T-helper 1 cell treated with Interleukin-12 subunit alpha and Interleukin-12 subunit beta and Interleukin-4 antibody, amounts not matched to agents 30 μg/mL and 1 μg/mL, for 36 hours (primary cell): ENCODE measurements around the gene BBOX1.

Experiments
- H3K27ac Mint-ChIP-seq: one replicate; pipeline ENCODE4 v1.8.0; 2021; ENCODE audit warnings: mild to moderate bottlenecking, mixed read lengths
- H3K27me3 Mint-ChIP-seq: one replicate; pipeline ENCODE4 v1.8.0; 2021; ENCODE audit warnings: low read depth, mixed read lengths
- H3K36me3 Mint-ChIP-seq: one replicate; pipeline ENCODE4 v1.8.0; 2021; ENCODE audit warnings: low read depth, mixed read lengths
- H3K4me1 Mint-ChIP-seq: one replicate; pipeline ENCODE4 v1.8.0; 2021; ENCODE audit warnings: low read depth, mixed read lengths
- H3K4me3 Mint-ChIP-seq: one replicate; pipeline ENCODE4 v1.8.0; 2021; ENCODE audit warnings: mild to moderate bottlenecking, moderate library complexity, mixed read lengths
- H3K9me3 Mint-ChIP-seq: one replicate; pipeline ENCODE4 v1.8.0; 2021; ENCODE audit warnings: mixed read lengths

The BBOX1 gene

DNA sequence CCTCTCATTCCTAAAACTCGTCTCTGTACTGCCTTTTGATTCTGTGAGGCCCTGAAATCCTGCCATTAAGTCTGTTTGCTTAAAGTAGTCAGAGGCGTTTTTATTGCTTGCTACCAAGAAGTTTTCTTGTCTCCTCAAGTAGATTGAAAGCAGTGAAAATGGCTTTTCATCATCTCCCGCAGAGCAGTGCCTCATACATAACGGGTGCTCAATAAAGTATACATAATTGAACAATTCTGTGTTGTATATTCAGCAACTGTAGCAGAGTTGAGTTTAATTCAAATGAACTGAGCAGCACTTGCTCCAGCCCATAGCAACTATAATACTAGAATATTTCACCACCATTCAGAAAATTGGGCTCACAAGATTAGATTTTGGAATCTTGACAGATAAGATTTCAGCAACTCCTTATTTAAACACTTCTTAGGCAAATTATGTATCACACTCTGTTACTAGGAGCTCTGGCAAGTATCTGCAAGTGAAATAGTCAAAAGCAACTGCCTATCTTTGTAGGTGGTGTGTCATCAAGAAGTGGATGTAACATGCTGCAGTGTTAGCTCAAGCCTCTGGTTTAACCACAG, 26.7 kb upstream of the BBOX1 start:
- H3K4me3 Mint-ChIP-seq, result no peak overlapping the region
- H3K9me3 Mint-ChIP-seq, result no peaks in the 10 kb centered on the region
- H3K27me3 Mint-ChIP-seq, result no peaks in the 10 kb centered on the region
- no peak overlapping the region for H3K27ac Mint-ChIP-seq
- H3K36me3 Mint-ChIP-seq, result no peaks in the 10 kb centered on the region
- no peaks in the 10 kb centered on the region for H3K4me1 Mint-ChIP-seq

DNA sequence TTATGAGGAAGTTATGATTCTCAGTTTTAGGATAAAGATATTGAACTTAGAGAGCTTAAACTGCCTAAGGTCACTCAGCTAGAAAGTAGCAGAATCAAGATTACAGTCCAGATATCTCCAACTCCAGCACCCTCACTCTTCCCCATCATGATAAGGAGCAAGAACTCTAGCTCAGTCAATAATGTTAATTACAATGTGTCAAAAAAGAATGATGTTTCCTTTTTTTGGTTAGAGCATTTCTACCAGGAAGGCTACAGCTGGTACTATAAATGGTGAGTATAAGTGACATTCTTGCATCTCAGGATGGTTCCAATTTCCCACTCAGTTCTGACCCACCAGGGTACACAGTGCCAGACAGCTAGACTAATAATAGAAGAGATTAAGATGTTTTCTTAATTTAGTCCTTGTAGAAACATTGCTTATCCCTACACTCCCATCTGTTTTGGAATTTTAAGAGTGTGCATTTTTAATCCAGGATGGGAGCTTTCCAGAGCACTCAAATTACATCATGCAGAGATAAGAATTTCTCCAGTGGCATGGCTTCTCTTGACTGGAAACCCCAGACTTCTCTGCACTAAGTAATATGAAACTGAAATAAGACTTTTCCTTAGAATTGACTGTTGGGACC, 21.6 kb upstream of the BBOX1 start:
- no peaks in the 10 kb centered on the region for H3K27me3 Mint-ChIP-seq
- no peak overlapping the region for H3K4me3 Mint-ChIP-seq
- no peaks in the 10 kb centered on the region for H3K4me1 Mint-ChIP-seq

DNA sequence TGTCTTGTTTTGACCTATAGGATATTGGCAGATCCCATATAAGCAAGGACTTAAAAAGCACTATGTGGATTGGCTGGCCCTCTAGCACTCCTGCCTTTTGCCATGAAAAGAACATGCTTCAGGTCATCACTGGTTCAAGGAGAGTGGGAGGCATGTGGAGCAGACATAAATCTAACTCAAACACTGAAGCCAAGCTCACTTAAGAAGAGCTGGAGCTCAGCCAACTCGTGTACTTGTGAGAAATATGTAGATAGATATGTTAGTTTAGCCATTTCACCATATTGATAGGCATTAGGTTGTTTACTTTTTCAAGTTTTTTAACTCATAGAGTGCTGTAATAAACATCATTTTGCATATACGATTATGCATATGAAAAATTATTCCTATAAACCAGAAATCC, 19.9 kb upstream of the BBOX1 start:
- H3K4me3 Mint-ChIP-seq, result no peak overlapping the region
- no peaks in the 10 kb centered on the region for H3K36me3 Mint-ChIP-seq
- no peaks in the 10 kb centered on the region for H3K9me3 Mint-ChIP-seq
- no peak overlapping the region for H3K27ac Mint-ChIP-seq
- no peaks in the 10 kb centered on the region for H3K4me1 Mint-ChIP-seq
- no peaks in the 10 kb centered on the region for H3K27me3 Mint-ChIP-seq

More for the DNA sequence above, 21.6 kb upstream of the BBOX1 start:
- H3K36me3 Mint-ChIP-seq, result no peaks in the 10 kb centered on the region
- H3K9me3 Mint-ChIP-seq, result no peaks in the 10 kb centered on the region
- no peak overlapping the region for H3K27ac Mint-ChIP-seq

DNA sequence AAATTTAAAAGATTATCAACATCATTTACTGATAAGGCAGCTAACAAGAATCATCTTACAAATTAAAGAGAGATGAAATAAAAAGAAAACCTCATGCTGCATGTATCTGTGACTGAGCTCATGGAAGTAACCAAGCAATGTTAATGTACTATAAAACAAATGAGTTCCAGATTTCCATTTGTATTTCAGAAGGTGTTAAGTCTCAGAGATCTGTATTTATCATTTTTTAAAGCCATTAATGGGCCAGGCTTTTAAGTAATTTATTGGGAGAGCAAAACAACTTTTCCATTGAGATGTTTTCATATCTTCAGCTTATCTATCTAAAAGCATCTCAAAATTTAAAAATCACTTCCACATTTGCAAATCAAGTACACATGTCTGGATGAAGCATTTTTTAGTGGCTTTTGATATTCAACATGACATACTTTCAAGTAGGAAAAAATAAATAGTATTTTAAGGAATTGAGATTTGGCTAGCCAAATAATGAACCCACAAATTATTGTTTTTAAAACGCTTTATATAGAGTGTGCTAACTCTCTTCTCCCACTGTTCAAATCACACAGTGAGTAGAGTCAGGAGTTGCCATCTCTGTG, 17.9 kb upstream of the BBOX1 start:
- H3K27me3 Mint-ChIP-seq, result no peaks in the 10 kb centered on the region
- no peaks in the 10 kb centered on the region for H3K36me3 Mint-ChIP-seq
- H3K27ac Mint-ChIP-seq, result no peak overlapping the region
- no peaks in the 10 kb centered on the region for H3K4me1 Mint-ChIP-seq
- no peak overlapping the region for H3K4me3 Mint-ChIP-seq
- H3K9me3 Mint-ChIP-seq, result no peaks in the 10 kb centered on the region

DNA sequence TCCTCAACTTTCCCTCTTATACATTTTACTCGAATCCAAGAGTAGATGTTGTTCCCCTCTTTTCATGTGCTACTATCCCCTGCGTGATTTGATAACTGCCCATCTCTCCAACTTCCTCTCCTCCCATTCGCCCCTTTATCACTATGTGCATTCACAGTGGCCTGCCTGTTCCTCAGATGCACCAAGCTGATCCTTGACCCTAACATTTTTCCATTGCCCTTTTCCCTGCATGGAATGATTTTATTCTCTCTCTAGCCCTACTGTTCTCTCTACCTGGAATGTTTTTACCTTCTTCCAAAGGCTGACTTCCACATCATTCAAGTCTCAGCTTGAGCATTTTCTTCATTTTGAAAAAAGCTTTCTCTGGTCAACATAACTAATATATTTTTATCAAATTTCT, 15.8 kb upstream of the BBOX1 start:
- no peak overlapping the region for H3K4me3 Mint-ChIP-seq
- no peaks in the 10 kb centered on the region for H3K27me3 Mint-ChIP-seq
- no peaks in the 10 kb centered on the region for H3K4me1 Mint-ChIP-seq
- H3K9me3 Mint-ChIP-seq, result no peaks in the 10 kb centered on the region
- no peak overlapping the region for H3K27ac Mint-ChIP-seq
- no peaks in the 10 kb centered on the region for H3K36me3 Mint-ChIP-seq

DNA sequence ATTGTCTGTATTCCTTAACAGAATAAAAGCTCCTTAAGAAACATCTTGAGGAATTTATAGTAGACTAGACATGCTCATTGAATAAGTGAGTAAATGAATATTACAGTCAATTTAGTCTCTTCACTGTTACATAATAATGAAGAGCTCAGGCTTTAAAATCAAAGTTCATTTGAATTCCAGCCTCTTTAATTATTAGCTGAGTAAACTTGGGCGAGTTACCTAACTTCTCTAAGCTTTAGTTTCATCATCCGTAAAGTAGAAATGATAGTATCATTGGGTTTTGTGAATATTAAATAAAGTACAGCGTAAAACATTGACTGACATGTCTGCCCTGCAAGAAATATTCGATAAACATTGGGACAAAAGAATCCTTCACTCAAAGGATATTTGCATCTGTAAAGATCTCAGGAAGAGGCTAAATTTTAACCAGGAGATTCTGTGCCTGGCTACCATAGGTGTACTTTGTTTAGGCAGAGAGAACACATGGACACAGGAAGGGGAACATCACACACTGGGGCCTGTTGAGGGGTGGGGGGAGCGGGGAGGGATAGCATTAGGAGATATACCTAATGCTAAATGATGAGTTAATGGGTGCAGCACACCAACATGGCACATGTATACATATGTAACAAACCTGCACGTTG, 15.2 kb upstream of the BBOX1 start:
- H3K4me1 Mint-ChIP-seq, result no peaks in the 10 kb centered on the region
- no peaks in the 10 kb centered on the region for H3K27me3 Mint-ChIP-seq
- H3K27ac Mint-ChIP-seq, result no peak overlapping the region
- no peak overlapping the region for H3K4me3 Mint-ChIP-seq
- H3K9me3 Mint-ChIP-seq, result no peaks in the 10 kb centered on the region
- no peaks in the 10 kb centered on the region for H3K36me3 Mint-ChIP-seq

DNA sequence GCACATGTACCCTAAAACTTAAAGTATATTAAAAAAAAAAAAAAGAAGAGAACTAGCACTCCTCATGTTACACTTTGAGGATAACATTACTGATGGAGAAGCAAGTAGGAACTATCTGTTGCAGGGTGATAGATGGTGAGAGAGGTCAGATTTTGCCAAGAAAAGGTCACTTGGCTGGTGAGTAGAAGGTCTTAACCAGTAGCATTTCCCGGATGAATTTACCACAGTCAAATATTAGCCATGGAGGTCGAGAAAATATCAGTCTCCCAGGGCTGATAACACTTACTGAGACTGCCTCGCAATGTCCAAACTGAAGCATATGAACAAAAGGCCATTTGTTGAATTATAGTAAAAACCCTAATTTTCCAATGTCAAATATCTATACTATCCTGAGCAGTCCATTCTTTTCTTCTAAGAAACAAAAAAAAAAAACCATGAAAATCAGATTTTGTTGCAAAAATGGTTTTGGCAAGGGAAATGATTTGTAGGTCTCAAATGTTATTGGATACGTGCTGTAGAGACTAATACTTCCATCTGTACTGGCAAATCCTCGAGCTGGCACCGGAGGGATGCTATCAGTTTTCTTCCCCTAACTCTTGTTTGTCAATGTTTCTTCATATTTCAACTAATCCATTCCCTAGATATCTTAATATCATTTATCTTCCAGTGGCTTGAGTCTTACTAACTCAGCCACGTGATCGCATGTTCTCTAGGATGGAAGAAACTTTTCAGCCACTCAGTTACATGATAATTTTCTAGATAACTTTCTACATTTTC, 14.5 kb upstream of the BBOX1 start:
- Mint-ChIP-seq H3K27ac (no peak overlapping the region), H3K9me3 (no peaks in the 10 kb centered on the region), H3K4me3 (no peak overlapping the region), H3K27me3 (no peaks in the 10 kb centered on the region), H3K4me1 (no peaks in the 10 kb centered on the region), H3K36me3 (no peaks in the 10 kb centered on the region)

DNA sequence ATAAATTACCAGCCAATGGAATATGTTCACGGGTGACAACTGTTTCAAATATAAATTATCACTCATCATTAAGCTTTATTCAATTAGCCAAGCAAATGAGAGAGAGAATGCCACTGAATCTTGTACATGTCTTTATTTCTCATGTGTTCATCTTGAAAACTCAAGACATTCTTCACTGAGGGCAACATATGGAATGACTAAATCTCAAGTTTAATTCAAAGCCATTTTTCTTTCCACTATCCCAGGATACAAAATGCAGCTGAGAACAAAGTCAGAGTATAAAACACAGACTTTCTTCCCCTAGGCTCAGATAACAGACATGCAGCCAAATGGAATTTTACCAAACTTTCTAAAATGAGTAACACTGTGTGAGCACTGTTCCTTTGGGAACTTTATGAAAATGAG, 12.1 kb upstream of the BBOX1 start:
- Mint-ChIP-seq H3K4me3 (no peak overlapping the region), H3K27ac (no peak overlapping the region), H3K36me3 (no peaks in the 10 kb centered on the region), H3K9me3 (peaks cover 14% of the 10 kb centered on the region), H3K27me3 (no peaks in the 10 kb centered on the region), H3K4me1 (no peaks in the 10 kb centered on the region)

DNA sequence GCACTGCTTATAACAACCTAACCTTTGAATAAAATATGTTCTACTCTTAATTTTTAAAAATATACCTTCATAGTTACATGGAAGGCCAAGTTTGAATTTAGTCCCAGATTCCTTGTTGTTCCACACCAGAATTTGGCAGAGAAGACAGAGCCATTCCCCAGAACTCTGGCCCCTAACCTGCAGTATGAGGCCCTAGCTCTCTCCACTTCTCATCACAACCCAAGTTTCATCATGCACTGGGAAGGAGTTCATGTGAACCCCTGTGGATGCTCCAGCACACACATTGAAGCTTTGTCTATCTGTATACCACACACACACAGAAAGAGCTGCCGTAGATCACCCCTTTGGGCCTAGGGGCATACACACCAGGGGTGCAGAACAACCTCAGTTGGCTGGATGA, 10.6 kb upstream of the BBOX1 start:
- Mint-ChIP-seq H3K27me3 (no peaks in the 10 kb centered on the region), H3K27ac (no peak overlapping the region), H3K4me3 (no peak overlapping the region), H3K9me3 (peaks cover 21% of the 10 kb centered on the region), H3K4me1 (no peaks in the 10 kb centered on the region), H3K36me3 (no peaks in the 10 kb centered on the region)

DNA sequence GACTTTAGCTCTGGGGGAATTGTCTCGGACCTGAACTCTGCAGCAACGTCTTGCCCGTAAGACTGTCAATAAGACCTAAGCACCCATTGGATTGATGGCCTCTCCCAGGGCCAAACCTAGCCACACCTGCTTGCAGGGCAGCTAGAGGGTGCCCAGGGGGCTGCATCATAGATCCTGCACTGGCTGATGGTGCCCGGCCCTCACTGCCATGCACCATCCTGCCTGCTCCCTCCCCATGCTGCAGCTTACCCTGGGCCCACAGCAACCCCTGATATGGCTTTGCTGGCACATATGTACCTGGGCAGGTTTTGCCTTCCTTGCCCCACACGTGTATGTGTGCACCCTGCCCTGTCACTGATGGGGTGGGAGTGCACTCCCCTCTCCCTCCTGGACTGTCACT, 8.9 kb upstream of the BBOX1 start:
- Mint-ChIP-seq H3K4me3 (no peak overlapping the region), H3K9me3 (peaks cover 30% of the 10 kb centered on the region), H3K27me3 (no peaks in the 10 kb centered on the region), H3K4me1 (no peaks in the 10 kb centered on the region), H3K36me3 (no peaks in the 10 kb centered on the region), H3K27ac (no peak overlapping the region)

DNA sequence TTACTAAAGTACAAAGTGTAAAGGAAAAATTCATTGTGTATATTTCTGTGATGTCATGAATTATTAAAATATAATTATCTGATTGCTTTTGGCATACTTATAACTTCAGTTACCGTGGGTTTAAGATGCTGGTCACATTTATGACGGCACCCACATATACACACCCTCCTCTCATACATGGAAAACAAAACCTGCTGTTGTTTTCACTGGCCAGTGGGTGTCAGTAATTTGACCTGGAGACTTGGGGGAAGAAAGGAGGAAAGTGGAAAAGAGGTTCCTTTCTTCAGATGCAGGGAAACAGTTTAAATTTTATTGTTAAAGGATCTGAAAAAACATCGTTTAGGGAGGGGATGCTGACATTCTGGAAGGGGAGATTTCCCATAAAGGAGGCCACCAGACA, 742 bp upstream of the BBOX1 start:
- Mint-ChIP-seq H3K4me1 (no peaks in the 10 kb centered on the region), H3K9me3 (peaks cover 25% of the 10 kb centered on the region), H3K27me3 (no peaks in the 10 kb centered on the region), H3K36me3 (no peaks in the 10 kb centered on the region), H3K27ac (no peak overlapping the region), H3K4me3 (no peak overlapping the region)

DNA sequence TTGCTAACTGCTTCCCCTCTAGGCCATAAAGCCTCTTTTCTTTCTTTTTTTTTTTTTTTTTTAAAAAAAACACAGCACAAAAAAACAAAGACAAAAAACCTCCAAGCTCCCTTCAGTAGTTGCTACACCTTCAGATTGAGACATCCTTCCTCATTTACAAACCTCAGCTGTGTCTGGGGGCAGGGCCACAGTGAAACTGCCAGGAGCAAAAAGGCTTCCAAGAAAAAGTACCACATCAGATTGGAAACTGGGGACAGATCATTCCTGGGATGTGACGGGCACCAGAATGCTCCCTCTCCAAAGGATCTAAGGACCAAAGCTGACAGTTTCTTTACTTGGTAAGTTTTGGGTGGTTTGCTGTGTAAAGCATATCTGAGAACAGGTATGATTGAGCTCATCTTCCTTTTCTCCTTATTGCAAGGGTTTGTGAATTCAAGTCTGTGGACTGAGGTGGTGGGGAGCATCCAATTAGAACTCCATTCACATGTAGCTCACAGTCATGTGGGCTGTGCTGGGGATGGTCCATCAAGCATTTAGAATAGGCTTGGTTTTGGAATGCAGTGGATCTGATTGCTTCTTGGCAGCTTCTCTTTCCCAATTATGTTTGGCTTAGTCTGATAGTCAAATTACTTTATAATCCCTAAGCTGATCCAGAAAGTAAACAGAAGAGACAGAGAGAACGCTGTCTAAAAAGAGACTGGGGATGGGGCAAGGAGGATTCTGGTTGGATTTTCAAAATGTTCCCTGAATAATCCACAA, 705 bp downstream of the BBOX1 start:
- H3K27ac Mint-ChIP-seq, result no peak overlapping the region
- no peaks in the 10 kb centered on the region for H3K36me3 Mint-ChIP-seq
- no peaks in the 10 kb centered on the region for H3K27me3 Mint-ChIP-seq
- H3K9me3 Mint-ChIP-seq, result peaks cover 15% of the 10 kb centered on the region
- no peaks in the 10 kb centered on the region for H3K4me1 Mint-ChIP-seq
- H3K4me3 Mint-ChIP-seq, result no peak overlapping the region

DNA sequence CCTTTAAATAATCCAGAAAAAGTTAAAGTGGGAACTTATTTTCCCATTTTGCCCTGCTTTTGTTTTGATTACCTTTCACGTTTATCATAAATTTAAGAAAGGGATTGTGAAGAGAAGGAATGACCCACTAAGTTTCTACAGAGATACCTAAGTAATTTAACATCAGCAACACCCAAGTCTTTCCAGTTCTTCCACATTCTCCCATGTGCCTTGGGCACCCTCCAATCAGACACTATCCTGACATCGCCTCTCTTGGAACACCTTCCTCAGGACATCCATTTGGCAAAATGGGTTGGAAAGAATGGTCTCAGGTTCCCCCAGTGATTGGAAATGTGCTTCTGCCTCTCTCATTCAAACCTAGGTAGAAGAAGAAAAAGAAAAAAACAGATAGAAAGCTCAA, 6.3 kb downstream of the BBOX1 start:
- Mint-ChIP-seq H3K27ac (no peak overlapping the region), H3K9me3 (peaks cover 21% of the 10 kb centered on the region), H3K4me3 (no peak overlapping the region), H3K36me3 (no peaks in the 10 kb centered on the region), H3K27me3 (no peaks in the 10 kb centered on the region), H3K4me1 (no peaks in the 10 kb centered on the region)

DNA sequence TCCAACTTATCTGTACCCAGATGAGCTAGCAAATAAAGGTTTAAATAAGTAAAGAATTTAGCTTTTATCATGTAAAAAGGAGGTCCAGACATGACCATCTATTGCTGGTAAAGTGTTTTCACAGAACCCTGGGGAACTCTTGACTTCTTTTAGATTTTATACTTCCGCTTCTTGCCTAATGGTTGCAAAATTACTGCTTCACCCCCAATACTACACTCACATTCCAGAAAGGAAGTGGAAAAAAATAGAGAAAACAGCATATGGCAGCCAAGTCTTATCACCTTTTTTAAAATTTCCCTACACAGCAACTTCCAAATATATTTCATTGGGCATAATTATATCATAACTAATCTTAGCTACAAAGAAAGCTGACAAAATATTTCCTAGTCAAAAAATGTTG, 12.1 kb downstream of the BBOX1 start:
- Mint-ChIP-seq H3K4me3 (no peak overlapping the region), H3K36me3 (no peaks in the 10 kb centered on the region), H3K27ac (no peak overlapping the region), H3K9me3 (peaks cover 19% of the 10 kb centered on the region), H3K27me3 (no peaks in the 10 kb centered on the region), H3K4me1 (no peaks in the 10 kb centered on the region)
